B cell (primary cell): Measurements from ENCODE around the gene SLC22A31. TPM values are rescaled to one million over a fixed set of nuclear protein-coding genes. Genes with fewer than 3 reads are reported as not detected.

Experiments
- ATAC-seq: fragments of 200-7000 bp; cut with Tn5 transposase; one replicate; pipeline ENCODE4 v1.10.0; 2021; ENCODE audit warnings: low read depth, mild to moderate bottlenecking, moderate number of reproducible peaks, moderate library complexity
- CTCF ChIA-PET: fragments of 350-600 bp; sonication (Branson Sonifier 250); formaldehyde crosslinking; loops from one replicate; lab custom pipeline; 2021; ENCODE audit warnings: antibody characterized with exemption, inconsistent platforms; lab: Charles Lee
- POLR2A ChIA-PET: fragments of 350-600 bp; sonication (Branson Sonifier 250); formaldehyde crosslinking; loops from one replicate; lab custom pipeline; 2021; ENCODE audit warnings: antibody characterized with exemption; lab: Charles Lee
- DNase-seq: peaks from one replicate; pipeline ENCODE4 v3.0.0; 2013
- H2AFZ ChIP-seq: 2 replicates; pipeline ENCODE4 v1.6.1; 2012; ENCODE audit warnings: mild to moderate bottlenecking, low read depth, low read length; ENCODE audit not compliant: insufficient read depth, poor library complexity, severe bottlenecking
- H3K27ac ChIP-seq, 2 donors: 1 replicate in 1 of 2; 2 replicates in 1 of 2; pipeline ENCODE4 v1.5.1; 2012 to 2013; ENCODE audit warnings: low read length in 2 of 2, mild to moderate bottlenecking in 2 of 2, moderate library complexity in 1 of 2
- H3K27me3 ChIP-seq, 4 experiments: fragments of 200-600 bp in 1 of 4; sonication (generic) in 1 of 4; replicated peaks in 1 of 4; 1 replicate in 2 of 4; 2 replicates in 2 of 4; pipeline versions ENCODE4 v1.6.1 to v1.7.0; 2013 to 2016; ENCODE audit warnings: low read length in 3 of 4, mild to moderate bottlenecking in 2 of 4, mixed read lengths in 1 of 4, moderate library complexity in 1 of 4; ENCODE audit not compliant: insufficient read depth in 4 of 4, control insufficient read depth in 3 of 4; ENCODE audit errors: control extremely low read depth in 1 of 4
- H3K36me3 ChIP-seq, 2 experiments: replicated peaks in 1 of 2; 1 replicate in 1 of 2; 2 replicates in 1 of 2; pipeline versions ENCODE4 v1.6.1 to v1.7.1; 2013; ENCODE audit warnings: low read length in 1 of 2; ENCODE audit not compliant: insufficient read depth in 2 of 2, control insufficient read depth in 1 of 2; ENCODE audit errors: control extremely low read depth in 1 of 2, extremely low read depth in 1 of 2
- H3K4me1 ChIP-seq, 2 donors: fragments of 200-600 bp in 1 of 2; sonication (generic) in 1 of 2; 1 replicate in 1 of 2; 2 replicates in 1 of 2; pipeline versions ENCODE4 v1.5.1 to v1.6.1; 2013 to 2017; ENCODE audit warnings: low read length in 2 of 2; ENCODE audit not compliant: control insufficient read depth in 2 of 2, insufficient read depth in 2 of 2
- H3K4me2 ChIP-seq: replicated peaks from 2 replicates; pipeline ENCODE3; 2012; ENCODE audit warnings: mild to moderate bottlenecking, low read depth, low read length; ENCODE audit not compliant: poor library complexity, severe bottlenecking
- H3K4me3 ChIP-seq, 5 experiments: fragments of 200-600 bp in 1 of 5; sonication (generic) in 1 of 5; 1 replicate in 3 of 5; 2 replicates in 2 of 5; pipeline versions ENCODE4 v1.5.1 to v1.7.0; 2011 to 2016; ENCODE audit warnings: low read length in 4 of 5, mild to moderate bottlenecking in 4 of 5, low read depth in 2 of 5, control low read depth in 1 of 5, moderate library complexity in 1 of 5; ENCODE audit not compliant: insufficient read depth in 1 of 5; ENCODE audit errors: control extremely low read depth in 1 of 5, extremely low read depth in 1 of 5
- H3K79me2 ChIP-seq: fragments of 200-600 bp; sonication (generic); one replicate; pipeline ENCODE4 v1.6.0; 2016; ENCODE audit warnings: low read length; ENCODE audit not compliant: control insufficient read depth, insufficient read depth
- H3K9ac ChIP-seq: fragments of 200-600 bp; sonication (generic); 2 replicates; pipeline ENCODE4 v1.6.1; 2017; ENCODE audit warnings: mild to moderate bottlenecking, low read length, moderate library complexity
- H3K9me3 ChIP-seq, 3 donors: one replicate each; pipeline versions ENCODE4 v1.6.1 to v1.7.1; 2013; ENCODE audit warnings: low read length in 2 of 3; ENCODE audit not compliant: control insufficient read depth in 2 of 3, insufficient read depth in 1 of 3; ENCODE audit errors: control extremely low read depth in 1 of 3
- H4K20me1 ChIP-seq: 2 replicates; pipeline ENCODE4 v1.6.0; 2012; ENCODE audit warnings: mild to moderate bottlenecking, low read length; ENCODE audit not compliant: insufficient read depth, control insufficient read depth, poor library complexity, severe bottlenecking
- H3K27ac Mint-ChIP-seq: one replicate; pipeline ENCODE4 v1.8.0; 2021; ENCODE audit warnings: mixed read lengths
- H3K27me3 Mint-ChIP-seq: one replicate; pipeline ENCODE4 v1.8.0; 2021; ENCODE audit warnings: mixed read lengths
- H3K4me1 Mint-ChIP-seq: one replicate; pipeline ENCODE4 v1.8.0; 2021; ENCODE audit warnings: mixed read lengths
- H3K4me3 Mint-ChIP-seq: one replicate; pipeline ENCODE4 v1.8.0; 2021; ENCODE audit warnings: mixed read lengths
- H3K9me3 Mint-ChIP-seq: one replicate; pipeline ENCODE4 v1.8.0; 2022; ENCODE audit warnings: mixed read lengths; ENCODE audit not compliant: insufficient read depth
- CTCF ChIP-seq: fragments of 200-600 bp; IDR thresholded peaks from one replicate; pipeline ENCODE4 v1.8.0; 2022; ENCODE audit warnings: antibody characterized with exemption, mild to moderate bottlenecking
- EZH2 ChIP-seq: IDR thresholded peaks from 2 replicates; pipeline ENCODE4 v1.6.1; 2012; ENCODE audit warnings: borderline replicate concordance, low read depth, mild to moderate bottlenecking, moderate library complexity, low read length; ENCODE audit not compliant: insufficient read depth, poor library complexity, severe bottlenecking
- WGBS: methylation state at CpG from one replicate; pipeline ENCODE4 v1.1.5; 2013; ENCODE audit warnings: missing lambda C conversion rate; ENCODE audit not compliant: insufficient coverage; 5-methylcytosine and 5-hydroxymethylcytosine counted together
- intact Hi-C: fragments of 100-400 bp; cut with micrococcal nuclease; formaldehyde crosslinking; loops from one replicate; pipeline ENCODE4 v1.10.0; 2022
- polyA plus RNA-seq: library from polyadenylated mRNA; depleted of rRNA; stranded (reverse); fragments of >200 nt; gene quantifications from 2 replicates; pipeline ENCODE4 v1.2.3, GENCODE V29; 2012
- total RNA-seq, 2 donors: library from RNA; stranded (reverse); fragments of 120-200 nt in 1 of 2; gene quantifications; 1 replicate in 1 of 2; 2 replicates in 1 of 2; pipeline versions ENCODE4 v1.2.3 to v1.2.4, GENCODE V29; 2013 to 2022

The SLC22A31 gene
- total and polyA plus RNA-seq, 2 donors (not counting 1 experiment from before 2014, with no cell fraction given) = 0.33 TPM; not detected in 1

GRCh38 chr16:89159066-89159849, 41.1 kb downstream of the SLC22A31 start:
- Histone ChIP-seq H2AFZ (no peak overlapping the region), H3K36me3 (no peaks in the 10 kb centered on the region), H3K27ac (no peak overlapping the region), H3K9me3 (peaks cover 0 to 4% (median 0%) of the 10 kb centered on the region in 3 donors), H3K9ac (no peak overlapping the region), H3K27me3 (no peaks in the 10 kb centered on the region), H3K4me1 (peaks cover 3 to 13% of the 10 kb centered on the region in 2 donors), H3K4me3 (no peak overlapping the region), H3K79me2 (no peaks in the 10 kb centered on the region), H4K20me1 (peaks cover 7% of the 10 kb centered on the region), H3K4me2 (no peak overlapping the region)
- Mint-ChIP-seq H3K4me3 (no peak overlapping the region), H3K27me3 (no peaks in the 10 kb centered on the region), H3K9me3 (no peaks in the 10 kb centered on the region), H3K27ac (no peak overlapping the region), H3K4me1 (peaks cover 26% of the 10 kb centered on the region)
- intact Hi-C loops = no loop called here
- DNase-seq (no peak), ATAC-seq (no peak)
- POLR2A ChIA-PET = no interaction called here
- TF ChIP-seq CTCF (no peak), EZH2 (no peak)
- CTCF ChIA-PET = interaction anchor here (1.0 kb wide), 1 partner anchor 8 kb away, joined by 3 read pairs; no protein-coding TSS in a partner anchor
- WGBS = 91% methylated on average over 47 of the region's 48 CpGs

GRCh38 chr16:89157778-89158177, 42.6 kb downstream of the SLC22A31 start:
- Mint-ChIP-seq H3K27me3 (no peaks in the 10 kb centered on the region), H3K4me3 (no peak overlapping the region), H3K9me3 (no peaks in the 10 kb centered on the region), H3K4me1 (peaks cover 29% of the 10 kb centered on the region), H3K27ac (no peak overlapping the region)
- Histone ChIP-seq H4K20me1 (peaks cover 7% of the 10 kb centered on the region), H3K9me3 (peaks cover 0 to 5% (median 0%) of the 10 kb centered on the region in 3 donors), H3K4me3 (no peak overlapping the region), H3K4me2 (no peak overlapping the region), H3K27me3 (no peaks in the 10 kb centered on the region), H3K79me2 (no peaks in the 10 kb centered on the region), H3K4me1 (peaks cover 3 to 10% of the 10 kb centered on the region in 2 donors), H2AFZ (no peak overlapping the region), H3K36me3 (no peaks in the 10 kb centered on the region), H3K9ac (no peak overlapping the region), H3K27ac (no peak overlapping the region)
- POLR2A ChIA-PET = no interaction called here
- TF ChIP-seq CTCF (no peak), EZH2 (no peak)
- 96% methylated on average over 12 of the region's 12 CpGs for WGBS
- no peak for DNase-seq
- intact Hi-C loops = no loop called here
- no peak for ATAC-seq
- CTCF ChIA-PET = no interaction called here
